Activated CD4-positive, alpha-beta T cell treated with anti-CD3 and anti-CD28 coated beads, Interleukin-10, Interleukin-2, amounts not matched to agents 100 ng/mL and 50 ng/mL, durations not matched to agents 16 hours and 8 hours (primary cell): ENCODE measurements around the gene PLXNA4.

Source experiments
- DNase-seq: peaks from one replicate; pipeline ENCODE4 v3.0.0-alpha.2; 2020

PLXNA4 gene

DNA sequence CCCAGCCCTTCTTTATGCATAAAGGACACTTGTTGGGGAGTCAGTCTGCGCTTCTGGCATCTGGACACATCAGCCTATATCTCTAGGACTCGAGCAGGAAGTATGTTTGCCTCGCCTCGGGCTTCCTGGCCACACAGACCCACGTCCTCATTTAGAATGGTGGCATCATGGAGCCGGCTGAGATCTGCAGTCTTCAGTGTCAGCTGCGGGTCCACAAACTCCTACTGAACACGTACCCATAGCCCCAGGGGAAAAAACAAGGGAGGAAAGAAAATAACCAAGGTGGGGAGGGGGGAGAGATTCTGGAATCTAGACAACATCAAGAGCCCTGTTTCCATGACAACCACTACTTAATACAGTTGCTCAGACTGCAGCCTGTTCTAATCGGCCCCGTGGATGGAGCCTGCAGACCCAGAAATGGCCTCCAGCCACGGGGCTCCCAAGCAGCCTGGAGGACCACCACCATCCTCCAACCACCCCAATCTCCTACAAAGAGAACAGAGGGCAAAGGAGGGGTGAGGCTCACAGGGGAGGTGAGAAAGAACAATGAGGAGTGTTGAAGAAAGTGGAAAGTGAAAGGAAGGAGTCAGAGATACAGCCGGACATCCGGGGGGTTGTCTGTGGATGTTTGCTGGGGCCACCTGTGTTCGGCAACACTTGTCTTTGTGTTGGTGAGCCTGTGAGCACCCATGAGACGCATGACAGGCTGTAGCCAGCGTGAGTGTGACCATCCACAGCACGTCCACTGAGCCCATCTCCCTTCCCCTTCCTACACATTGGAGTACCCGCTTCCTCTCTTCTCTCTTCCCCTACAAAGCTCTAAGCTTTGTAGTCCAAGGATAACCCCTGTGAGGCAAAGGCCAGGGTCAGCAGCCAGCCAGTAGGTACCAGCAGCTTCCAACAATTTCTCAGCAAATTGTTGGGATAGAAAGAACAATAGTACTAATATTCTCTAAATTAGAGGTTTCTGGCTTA, 141.0 kb downstream of the PLXNA4 start:
- no peak for DNase-seq

DNA sequence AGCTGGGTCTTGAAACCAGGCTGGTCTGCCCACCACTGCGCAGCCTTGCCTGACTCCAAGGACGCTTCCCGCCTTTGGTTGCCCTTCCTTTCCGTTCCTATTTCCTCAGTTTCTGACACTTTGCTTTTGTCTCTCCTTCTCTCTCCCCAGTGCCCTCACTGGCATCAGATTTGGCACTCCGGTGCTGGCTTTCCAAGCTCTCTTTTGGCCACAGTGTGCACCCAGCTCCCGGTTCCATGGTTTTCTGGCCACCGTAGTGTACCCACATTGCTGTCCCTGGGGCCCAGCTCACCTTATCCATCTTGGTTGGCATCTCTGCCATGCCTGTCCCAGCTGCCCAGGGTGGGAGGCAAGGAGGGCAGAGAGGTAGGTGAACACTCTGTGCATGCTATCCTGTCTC, 142.2 kb downstream of the PLXNA4 start:
- no peak for DNase-seq

DNA sequence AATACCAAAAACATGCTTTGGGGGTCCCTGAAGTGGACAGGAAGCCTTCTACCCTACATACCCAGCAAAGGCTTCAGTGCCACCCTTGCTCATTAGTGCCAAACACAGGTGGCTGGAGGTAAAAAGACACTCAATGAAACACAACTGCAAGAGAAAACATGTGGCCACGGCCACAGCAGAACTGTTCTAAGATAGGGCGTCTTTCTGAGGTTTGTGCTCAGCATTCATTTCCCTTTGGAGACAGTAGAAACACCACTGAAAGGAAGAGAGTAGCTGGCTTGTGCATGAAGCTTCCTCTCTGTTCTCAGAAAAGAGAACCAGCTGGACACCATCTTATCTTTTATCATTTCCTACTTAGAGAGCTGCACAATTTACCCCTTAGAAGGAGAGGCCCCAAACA, 143.0 kb downstream of the PLXNA4 start:
- DNase-seq, result peak; percentile 13

DNA sequence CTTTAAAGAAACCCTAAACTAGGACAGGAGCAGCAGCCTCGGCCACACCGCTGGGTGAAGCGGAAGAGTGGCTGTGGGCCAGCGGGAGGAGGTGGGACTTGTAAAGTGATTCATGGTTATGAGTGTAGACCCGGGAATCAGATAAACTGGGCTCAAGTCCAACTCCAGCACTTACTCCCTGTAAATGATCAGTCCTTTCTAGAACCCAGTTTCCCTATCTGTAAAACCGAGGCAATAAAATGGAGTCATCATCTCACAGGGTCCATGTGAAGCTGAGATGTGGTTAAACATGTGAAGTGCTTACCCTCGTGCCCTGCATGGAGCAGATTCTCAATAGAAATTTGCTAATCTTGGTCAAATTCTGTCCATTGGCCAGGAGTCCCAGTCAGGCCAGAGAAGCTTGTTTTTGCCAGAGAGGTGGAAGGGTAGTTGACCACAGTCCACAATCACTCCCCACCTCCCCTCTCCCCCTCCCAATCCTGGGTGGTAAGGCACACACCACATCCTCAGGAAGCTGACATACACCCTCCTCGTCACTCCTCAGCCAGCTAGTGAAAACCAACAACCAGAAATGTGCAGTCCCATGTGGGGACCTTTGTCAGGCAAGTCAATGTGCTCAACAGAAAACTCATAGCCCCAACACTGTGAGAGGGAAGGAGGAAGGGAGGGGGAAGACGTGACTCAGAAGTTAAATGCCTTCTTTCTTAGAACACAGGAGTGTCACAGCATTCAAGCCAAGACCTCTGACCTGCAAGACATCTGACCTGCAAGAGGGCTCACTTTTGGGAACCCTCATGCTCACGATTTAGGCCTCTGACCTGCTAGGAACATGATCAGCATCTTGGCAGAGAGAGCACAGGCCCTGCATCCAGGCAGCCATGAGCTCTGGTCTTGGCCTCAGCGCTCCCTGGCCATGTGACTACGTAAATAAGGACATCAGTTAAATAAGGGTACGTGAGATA, 145.1 kb downstream of the PLXNA4 start:
- peak; percentile 79 for DNase-seq

DNA sequence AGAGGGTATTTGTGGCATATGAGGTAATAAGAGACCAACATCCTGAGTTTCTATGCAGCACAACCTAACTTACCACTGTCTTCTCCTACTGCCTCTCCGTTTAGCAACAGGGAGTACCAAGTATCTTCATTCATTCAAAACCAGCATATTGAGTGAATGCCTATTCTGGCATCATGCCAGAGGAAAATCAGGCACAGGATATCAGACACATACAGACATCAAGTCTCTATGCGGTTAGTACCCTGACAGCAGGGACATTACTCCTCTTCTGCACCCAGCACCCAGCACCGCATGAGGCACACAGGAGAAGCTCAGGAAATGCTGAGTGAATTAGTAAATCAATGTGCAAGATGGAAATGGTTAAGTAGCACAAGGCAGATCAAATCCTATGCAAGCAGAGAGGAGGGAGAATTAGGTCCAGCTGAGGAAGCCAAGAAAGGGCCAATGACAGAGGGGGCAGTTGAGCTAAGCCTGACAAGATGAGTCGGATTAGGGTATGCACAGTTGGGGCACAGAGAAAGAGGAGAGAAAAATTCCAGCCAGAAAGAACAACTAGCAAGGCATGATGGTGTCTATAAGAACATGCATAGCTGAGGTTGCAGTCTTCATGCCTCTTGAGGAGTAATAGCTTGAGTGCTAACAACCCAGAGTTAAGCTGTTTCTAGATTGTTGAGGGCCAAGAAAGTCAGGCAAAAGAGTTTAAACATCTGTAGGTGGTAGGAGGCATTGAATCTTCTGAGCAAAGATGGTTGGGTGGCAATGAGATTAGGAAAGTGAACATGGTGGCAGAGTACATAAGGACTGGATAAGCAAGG, 146.0 kb downstream of the PLXNA4 start:
- DNase-seq, result no peak

DNA sequence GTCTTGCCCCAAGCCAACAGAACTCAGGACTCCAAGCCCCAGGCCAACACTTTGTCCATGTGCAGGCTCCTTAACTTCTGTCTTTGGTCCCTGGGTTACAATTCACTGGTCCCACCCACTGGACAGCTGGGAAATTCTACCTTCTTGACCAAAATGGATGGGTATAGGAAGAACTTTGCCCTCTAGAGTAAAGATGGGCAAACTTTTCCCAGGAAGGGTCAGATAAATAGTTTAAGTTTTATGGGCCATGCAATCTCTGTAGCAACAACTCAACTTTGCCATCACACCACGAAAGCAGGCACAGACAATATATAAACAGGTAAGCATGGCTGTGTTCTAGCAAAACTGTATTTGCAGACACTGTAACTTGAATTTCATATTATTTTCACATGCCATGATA, 147.1 kb downstream of the PLXNA4 start:
- no peak for DNase-seq

DNA sequence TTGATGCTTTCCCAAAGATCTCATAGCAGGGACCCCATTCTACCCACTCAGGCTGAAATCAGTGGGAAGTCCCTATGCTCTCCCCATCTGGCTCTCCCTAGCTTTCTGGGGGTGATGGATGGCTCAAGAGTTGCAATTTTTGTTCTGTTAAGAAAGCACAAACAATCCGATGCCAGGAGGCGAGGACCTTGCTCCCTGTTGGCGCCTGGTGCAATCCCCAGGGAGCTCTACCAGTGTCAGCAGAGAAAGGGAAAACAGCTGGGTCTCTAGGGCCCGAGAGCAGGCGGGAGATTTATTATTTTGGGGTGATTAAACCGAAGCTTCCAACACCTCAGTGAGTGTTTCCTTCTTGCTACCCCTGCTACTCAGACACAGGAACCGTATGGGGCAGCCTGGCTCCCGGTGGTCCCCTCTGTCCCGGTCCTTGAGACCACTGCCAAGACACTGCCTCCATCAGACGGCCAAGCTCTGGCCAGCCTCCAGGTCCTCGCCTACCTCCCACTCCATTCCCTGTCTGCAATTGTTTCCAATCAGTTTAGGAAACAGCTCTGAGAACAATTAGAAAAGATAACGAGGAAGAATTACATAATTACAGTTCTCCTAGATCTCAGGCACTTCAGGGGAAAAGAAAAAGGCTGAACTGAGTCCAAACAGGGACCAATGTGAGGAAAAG, 147.9 kb downstream of the PLXNA4 start:
- DNase-seq, result no peak

DNA sequence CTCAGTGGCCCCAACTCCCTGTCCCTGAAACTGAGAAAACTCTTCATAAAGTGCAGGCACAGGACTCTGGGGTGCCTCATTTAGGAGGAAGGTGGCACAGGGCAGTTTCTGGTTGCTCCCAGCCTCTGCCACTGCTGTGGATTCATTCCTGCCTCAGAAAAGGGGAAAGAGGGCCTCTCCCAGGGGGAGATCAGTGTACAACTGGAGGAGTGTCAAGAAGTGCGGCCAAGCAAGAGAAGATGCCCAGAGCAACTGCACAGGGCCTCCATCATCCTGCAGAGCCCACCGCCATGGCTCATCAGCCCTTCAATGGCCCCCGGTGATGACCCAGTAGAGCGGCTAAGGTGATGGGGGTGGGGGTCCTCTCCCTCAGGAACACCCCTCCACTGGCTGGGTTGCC, 150.3 kb downstream of the PLXNA4 start:
- DNase-seq, result no peak

DNA sequence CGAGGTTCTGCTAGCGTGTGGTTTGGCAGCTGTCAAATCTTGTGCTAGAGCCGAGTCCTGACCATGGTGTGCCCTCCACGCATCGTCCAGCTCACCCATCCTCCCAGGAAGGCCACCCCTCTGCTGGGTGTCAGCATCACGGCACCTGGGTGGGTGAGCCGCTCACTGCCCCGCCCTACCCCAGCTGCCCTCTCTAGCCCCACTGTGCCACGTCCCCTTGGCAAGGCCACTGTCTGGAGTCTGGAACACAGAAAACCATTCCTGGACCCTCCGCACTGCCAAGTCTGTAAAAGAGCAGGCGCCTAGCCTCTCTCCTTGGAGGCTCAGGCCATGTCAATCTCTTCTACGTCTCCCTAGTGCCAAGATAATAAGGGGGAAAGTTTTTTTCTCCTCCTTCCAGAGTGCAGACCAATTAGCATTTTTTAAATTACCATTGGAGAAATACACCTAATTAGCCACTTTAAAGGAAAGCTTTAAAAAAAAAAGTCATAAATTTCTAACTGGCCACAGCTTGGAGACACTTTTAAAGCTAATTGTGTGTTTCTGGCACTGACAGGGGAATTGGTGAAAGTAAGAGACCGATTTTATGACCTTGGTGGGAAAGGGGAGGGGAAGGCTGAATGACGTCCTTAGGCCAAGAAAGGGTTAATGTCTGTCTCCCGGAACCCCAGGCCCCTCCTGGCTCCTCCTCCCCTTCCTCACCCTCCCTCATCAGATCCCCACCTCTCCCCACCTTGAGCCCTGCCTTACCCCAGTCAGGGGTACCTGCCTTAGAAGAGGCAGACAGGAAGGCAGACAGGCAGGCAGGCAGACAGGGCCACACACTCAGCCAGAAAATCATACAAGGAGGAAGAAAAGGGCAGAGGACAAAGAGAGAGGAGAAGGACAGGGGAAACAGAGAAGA, 151.2 kb downstream of the PLXNA4 start:
- no peak for DNase-seq

DNA sequence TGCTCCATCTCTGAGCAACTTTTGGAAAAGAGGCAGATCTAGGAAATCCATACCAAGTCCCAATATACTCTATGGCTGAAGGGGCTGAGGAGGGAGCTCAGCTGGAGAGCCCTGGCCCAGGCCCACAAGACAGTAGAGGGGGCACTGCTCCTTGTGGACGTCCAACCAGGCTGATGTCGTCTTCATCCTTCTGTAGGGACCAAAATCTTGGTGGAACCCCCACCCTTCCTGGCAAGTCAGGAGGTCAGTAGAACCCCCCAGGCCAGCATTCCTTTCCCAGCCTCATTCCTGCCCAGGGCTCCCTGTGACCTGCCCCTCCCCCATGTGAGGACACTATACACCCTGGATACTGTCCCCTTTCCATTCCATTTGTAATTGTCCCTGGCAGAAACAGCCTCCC, 152.0 kb downstream of the PLXNA4 start:
- DNase-seq, result no peak

DNA sequence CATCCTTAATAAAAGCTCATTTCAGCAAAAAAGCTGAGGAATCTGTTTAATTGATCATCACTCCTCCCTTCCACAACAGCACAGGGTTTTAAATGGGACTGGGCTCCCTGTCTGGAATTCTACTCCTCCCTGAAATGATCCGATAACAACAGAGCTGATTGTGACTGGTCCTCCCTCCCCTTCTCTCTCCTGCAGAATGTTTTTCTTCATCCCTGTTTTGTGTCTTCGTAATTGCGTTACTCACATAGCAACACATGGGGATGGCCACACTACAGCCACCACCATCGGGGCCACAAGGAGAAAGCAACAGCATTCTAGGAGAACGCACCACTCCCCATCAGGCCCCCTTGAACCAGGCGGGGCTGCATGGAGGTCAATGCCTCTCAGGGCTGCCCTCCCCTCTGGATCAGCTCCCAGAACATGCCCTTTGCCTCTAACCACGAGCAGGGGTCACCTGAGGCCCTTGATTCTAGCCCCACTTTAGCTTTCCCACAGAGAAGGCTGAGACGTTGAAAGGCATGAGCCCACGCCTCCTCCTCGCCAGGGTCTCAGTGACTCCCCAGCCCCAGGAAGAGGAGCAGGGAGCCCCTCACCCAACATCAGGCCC, 152.6 kb downstream of the PLXNA4 start:
- DNase-seq, result no peak

DNA sequence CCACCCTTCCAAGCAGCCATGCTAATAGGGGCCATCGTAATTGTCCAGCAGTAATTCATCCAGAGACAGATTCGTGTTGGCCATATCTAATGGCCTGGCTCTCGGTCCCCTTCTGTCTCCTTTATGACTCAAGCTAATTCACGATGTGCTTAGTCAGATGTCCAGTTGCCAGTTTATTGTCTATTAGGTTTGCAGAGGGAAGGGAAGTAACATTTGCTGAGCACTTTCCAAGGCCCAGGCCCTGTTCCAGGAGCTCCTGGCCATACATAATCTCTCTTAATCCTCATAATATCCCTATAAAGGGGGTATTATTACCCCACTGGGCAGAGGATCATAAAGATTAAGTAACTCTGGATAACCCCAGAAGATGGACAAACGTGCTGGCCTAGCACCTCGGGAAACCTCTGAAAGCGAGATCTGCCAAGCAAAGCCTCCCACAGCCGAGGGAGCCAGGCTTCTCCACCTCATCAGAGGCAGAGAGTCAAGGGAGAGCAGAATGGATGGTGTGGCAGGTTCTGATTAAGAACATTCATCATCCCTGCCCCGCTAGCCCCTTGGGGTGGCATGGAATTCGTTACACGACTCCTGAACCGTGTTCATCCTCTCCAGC, 153.7 kb downstream of the PLXNA4 start:
- DNase-seq, result no peak

DNA sequence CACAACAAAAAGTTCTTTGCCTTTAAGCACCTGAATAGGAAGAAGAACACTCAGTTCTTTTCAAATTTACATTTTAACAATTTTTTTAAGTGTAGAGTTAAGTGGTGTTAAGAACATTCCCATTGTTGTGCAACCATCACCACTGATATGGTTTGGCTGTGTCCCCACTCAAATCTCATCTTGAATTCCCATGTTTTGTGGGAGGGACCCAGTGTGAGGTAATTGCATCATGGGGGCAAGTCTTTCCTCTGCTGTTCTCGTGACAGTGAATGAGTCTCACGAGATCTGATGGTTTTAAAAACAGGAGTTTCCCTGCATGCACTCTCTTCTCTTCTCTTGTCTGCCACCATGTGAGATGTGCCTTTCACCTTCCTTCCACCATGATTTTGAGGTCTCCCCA, 155.7 kb downstream of the PLXNA4 start:
- DNase-seq, result no peak

DNA sequence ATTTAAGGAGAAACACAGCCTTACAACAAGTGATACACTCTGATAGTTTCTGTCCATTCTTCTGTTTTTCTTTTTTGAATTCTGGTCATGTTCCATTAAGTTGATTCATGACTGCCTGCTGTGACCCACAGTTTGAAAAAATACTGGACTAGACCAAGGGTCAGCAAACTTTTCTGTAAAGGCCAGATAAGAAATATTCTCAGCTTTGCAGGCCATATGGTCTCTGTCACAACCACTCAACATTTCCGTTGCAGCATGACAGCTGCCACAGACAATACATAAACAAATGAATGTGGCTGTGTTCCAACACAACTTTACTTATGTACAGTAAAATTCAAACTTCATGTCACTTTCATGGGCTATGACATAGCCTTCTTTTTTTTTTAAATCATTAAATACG, 156.7 kb downstream of the PLXNA4 start:
- no peak for DNase-seq

DNA sequence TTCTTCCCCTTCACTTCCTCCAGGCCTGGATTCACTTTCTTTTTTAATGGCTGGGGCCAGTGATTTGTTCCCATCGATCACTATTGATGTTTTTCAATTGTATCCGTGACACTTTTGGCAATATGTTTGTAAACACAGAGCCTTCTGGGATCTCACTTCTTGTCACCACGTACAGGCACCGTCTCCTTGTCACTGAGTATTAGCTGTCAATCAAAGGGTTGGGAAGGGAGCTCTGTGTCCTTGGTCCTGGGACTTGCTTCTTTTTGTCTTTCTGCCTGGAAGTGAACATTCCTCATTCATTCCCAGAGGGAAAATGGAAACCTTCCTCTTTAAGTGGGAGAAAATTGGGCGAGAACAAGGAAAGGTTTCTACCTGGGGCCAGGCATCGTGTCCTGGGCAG, 157.4 kb downstream of the PLXNA4 start:
- no peak for DNase-seq

DNA sequence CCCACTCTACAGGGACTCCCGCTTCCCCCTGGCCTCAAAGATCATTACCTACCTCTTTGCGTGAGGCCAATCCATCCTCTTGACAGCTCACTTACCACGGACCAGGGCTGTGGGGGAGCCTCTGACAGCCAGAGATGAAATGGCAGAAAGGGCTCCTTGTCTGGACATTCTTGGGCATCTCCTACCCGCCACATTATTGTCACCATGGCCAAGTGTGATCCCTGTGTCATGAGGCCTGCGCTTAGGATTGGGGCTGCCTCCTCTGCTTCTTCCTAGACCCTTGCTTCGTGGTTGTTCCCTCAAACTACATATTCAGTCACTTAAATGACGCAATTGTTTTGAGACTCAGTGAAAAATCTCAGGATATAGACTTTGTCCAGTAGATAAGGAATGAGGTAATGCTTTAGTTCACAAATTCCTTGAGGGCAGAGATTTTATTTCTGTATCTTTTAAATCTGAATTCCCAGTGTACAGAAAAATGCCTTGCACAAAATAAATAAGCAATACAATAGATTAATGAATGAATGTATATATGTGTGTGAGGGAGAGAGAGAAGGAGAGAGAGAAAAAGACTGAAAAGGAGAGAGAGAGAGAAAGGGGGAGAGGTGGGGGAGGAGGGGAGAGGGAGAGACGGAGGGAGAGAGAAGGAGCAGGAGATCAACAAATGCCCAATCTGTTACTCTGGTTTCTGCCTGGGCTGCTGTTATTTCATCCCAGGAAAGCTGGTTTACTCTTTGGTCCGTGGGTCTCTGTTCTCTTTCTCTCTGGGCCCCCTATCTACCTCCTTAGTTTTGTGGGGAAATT, 159.0 kb downstream of the PLXNA4 start:
- no peak for DNase-seq

DNA sequence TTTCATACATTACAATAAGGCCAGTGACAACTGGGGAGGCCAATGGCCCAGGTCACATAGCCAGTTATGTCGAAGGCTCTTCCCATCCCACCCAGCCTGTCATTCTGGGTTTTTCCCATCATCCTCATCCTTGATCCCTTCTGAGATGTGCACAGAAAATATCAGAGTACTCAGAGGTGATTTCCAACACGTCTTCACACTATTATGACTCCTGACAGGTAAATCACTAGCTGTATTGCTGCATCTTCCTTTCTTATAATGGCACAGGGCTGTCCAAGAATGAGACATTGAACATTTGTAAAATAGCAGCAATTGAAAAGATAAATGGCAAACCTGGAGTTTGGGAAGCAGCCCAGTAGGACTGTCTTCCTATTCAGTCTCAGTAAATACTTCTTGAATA, 159.9 kb downstream of the PLXNA4 start:
- no peak for DNase-seq

DNA sequence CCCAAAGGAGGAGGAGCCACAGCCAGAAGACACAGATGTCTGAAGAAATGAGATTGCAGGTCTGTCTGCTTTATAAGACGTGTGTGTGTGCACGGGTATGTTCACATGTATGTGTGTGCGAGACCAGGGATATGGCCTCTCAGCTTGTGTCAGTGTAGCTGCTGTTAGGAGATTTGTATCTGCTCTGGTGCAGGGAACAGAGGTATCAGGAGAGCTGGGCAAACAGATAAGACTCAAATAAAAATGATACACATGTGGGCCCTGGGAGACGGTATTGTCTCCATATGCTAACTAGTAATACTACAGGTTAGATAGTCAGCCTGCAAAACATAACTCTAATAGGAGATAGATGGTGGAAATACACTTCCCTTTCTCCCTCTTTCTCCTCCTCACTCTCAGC, 161.0 kb downstream of the PLXNA4 start:
- DNase-seq, result no peak

DNA sequence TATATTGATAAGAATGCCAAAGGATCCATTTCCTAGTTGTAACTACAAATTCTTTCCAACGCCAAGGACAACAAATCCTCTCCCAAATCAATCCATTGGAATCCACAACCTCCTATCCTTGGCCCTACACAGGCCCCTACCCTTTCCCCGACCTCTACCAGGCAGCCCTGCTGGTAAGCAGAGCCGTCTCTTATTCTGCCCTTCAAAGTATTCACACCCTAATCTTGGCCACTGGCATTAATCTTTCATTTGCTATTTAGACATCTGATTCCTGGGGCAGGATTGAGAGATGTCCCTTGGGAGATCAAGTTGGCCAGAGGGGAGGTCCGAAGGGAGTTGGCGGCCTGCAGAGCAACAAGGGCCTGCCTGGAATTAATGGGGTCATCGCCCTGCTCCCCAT, 161.4 kb downstream of the PLXNA4 start:
- no peak for DNase-seq
